ENCODE results near the gene LCLAT1.

The LCLAT1 gene

DNA sequence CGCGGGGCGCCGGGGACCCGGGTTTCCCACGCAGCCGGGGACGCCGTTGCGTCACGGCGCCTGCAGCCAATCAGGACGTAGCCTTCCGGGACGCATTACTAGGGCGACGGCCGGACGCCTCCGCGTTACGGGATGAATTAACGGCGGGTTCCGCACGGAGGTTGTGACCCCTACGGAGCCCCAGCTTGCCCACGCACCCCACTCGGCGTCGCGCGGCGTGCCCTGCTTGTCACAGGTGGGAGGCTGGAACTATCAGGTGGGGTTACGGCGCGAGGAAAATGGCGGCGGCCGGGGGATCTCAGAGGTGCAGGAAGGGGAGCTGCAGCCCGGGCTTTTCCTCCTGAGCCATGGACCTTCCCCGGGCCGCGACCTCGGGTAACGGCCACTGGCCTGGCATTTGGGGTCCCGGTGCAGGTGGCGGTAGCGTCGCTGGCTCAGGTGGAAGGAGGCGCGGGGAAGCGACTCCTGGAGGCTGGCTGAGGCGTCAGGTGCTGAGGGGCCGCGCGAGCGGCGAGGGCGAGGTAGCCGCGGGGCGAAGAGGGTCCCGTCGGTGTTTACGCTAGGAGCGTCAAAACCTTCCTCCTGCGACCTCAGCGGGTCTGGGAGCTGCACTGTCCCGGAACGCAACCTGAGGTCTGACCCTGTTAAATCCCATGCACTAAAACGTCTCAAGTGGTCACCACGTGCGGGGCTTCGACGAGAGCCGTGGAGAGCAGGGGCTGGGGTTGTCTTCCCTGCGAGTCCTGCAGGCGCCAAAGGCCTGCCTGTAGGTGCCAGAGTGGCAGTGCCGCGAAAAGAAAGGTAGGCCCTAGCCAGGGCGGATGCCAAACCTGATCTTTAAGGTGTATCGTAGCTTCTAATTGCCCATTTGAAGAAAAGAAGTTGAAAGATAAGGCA, at the start of gene LCLAT1:
Gene LCLAT1 (plus strand): TSS at position 98 of the 897 bp plus-strand sequence. CDS start 78,345 bp downstream, outside the sequence.
- peak; percentile 74 to 82 for DNase-seq (ENCODE audit: low read depth in 1 of 2, low spot score in 1 of 2)

DNA sequence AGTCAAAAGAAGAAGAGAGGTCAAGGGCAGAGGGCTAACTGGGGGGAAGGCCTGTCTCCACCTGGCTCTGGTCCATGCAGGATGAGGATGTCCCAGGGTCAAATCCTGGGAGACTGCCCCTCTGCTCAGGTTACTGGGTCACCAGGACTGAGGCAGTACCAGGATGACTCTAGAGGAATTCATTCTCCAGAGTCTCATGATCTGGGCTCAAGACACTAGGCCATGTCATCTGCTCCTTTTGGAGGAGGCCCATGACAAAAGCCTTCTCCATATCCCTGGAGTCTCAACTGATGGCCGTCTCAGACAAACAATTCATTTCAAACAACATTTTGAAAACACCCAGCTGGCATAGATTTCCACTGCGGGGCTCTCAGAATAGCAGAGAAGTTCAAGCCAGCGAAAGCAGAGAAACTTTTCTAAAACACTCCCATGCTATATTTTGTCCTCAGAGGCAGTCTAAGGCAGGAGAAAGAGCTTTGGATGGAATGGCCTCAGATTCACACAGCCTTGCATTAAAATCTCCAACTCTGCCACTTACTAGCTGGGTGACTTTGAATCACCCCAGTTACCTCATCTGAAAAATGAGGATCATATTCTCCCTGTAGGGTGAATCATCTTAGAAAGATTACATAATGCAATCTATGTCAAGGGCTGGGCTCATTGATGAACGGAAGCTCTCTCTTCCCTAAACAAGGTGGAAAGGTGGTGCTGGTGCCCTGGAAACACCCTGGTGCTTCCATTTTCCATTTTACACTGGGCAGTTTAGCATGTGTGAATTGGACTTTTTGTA, 48.8 kb upstream of the LCLAT1 start:
- DNase-seq (ENCODE audit: low read depth in 1 of 2, low spot score in 1 of 2): no peak

DNA sequence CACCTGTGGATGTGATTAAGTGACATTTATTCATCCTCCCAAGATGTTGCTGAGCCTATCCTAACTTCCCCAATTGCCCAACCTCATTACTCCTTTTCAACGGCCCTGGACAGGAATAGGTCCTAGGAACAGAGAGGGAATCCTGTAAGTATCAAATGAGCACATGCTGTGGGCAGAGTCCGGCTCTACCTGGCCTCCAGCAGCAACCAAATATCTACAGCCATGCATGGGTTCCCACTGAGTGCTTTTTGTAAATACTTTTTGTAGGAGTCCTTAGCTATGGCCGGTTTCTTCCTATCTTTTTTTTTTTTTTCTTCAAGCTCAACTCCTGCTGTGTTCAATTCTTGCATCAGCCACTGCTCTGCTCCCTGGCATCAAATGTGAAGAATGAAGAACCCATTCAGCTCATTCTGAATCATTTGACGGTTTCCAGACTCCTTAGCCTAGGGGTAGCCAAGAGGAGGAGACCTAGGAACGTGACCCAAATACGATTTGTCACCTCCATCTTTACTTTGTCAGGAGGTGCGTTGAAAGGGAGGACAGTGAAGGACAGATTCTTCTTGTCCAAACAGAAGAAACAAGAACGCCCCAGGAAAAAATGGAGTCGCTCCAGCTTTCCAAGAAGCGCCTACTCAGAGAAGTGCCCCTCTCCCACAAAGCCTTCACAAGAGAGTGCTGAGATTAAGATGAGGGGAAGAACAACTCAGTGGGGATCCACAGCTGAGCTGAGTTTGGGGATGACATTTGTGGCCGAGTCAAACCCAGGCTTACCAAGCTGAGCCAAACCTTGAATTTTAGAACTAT, 46.7 kb upstream of the LCLAT1 start:
- no peak for DNase-seq (ENCODE audit: low read depth in 1 of 2, low spot score in 1 of 2)

DNA sequence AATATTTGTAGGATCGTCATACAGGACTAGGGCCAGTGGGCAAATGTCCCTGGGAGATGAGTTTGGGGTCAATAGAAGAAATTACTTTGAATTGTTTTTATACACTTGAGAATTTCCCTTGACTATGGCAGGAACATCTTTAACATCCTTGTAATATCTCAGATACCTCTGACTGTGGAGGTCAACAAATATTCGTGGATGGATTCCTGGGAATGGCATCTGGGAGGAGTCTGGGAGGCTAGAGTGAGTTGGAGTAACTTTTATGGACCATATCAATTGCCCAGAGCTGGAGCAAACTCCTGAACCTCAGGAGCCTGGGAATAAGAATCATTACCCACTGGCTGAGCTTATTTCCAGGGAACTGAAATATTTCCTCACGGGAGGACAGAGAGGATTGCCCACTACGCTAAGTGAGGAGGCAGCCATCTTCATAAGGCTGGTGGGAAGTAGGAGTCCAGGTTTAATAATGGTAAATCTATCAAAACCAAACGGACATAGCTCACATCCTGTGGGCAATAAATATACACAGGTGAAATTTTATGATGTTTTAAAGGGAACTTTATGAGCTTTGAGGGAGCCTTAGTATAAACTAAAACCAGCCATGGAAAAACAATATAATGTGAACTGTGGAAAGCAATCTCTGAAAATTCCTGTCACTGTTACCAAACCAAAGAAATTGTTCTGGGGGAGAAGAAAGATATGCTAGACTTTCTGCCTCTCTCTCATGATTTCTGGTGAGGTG, 44.4 kb upstream of the LCLAT1 start:
- DNase-seq (ENCODE audit: low read depth in 1 of 2, low spot score in 1 of 2): no peak

DNA sequence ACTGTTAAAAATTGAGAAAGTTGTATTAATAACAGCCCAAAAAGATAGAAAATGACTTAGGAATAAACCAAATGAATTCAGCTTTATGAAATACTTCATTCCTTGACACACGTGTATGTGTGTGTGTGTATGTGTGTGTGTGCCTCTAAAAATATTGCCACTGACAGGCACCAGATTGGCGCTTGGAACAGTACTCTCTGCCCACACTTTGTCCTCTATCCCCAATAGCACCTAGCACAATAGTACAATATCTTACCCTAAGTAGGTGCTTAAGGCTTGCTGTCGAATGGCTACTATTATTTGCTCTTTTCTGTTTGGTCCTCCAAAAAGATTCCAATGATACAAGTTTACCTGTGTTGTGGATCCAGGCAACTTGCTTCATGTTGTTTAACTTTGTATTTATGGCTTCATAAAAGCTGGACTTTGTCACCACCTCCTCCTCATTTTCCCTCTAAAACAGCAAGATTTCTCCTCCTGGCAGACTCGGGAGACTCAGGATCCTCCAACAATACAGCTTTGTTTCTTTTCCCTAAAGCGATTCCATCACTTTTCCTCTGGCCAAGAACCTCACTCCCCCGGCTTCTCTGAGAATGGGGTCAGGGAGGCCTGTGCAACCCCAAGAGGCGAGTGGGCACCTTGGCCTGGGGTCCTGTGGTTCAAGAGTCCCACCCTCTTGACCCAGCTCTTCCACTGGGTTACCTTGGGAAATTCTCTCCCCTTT, 43.3 kb upstream of the LCLAT1 start:
- DNase-seq (ENCODE audit: low read depth in 1 of 2, low spot score in 1 of 2): no peak

DNA sequence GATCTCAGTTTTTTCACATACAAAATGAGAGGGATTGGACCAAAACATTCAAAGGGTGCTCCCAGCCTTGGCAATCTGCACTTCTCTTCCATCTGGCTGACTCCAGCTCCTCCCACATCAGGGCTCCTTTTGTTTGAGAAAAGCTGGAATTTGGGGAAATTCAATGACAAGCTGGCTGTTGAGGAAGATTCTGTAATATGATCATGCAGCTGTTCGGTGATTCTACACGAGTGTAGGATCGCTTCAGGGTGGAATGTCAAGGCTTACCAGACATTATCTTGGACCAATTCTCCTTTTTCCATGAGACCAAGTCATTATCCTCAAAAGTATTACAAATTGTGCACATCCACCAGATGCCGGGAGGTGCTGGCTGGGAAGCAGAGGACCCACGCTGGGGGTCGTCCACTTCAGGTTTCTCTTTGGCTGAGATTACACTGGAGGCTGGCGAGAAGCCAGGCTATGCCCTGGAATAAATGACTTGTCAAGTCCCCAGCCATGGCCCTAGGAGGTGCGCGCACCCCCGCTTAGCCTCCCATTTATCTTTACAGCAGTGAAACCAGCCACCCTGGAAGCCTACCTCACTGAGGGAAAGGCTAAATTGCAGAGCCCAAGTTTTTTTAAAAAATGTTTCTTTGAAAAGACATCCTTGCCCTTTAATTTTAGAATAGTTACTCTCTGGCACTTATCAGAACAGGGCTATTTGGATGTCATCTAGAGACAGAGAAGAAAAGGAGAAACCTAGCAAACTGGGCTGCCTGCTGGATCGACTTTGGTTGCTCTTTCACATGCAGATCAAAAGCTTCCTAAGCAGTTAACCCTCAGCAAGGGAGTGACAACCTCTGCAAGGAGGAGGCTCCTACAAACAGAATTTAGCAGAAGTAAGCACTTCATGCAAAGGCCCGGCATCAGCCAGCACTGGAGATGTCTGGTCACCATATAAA, 42.5 kb upstream of the LCLAT1 start:
- DNase-seq (ENCODE audit: low read depth in 1 of 2, low spot score in 1 of 2): no peak

DNA sequence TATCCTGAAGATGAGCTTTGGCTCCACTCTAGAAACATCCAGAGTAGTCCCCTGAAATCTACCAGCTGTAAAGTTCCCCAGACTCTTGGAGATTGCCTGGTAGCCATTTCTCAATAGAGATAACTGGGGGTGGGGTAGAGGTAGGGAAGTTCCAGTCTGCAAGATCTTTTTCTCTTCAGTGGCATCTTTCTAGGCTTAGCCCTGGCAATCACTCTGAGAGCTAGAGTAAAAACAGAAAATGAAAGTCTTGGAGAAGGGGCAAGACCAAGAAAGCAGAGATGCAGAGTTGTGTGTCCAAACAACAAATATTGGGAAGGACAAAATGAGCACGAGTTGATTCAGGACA, 41.8 kb upstream of the LCLAT1 start:
- DNase-seq (ENCODE audit: low read depth in 1 of 2, low spot score in 1 of 2): no peak

DNA sequence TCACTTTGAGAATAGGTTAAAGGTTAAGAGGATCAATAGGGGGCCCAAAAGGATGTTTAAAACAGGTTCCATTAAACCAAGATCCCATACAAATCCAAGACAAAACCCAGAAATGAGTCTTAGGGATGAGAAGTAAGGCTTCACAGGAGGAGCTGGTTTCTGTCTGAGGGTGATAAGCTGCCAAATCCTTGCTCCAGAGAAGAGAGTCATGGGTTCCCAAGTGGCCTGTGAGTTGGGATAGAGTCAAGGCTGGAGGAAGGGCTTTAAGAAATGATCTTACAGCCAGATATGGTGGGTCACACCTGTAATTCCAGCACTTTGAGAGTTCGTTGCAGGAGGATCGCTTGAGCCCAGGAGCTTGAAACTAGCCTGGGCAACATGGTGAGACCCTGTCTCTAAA, 40.2 kb upstream of the LCLAT1 start:
- no peak for DNase-seq (ENCODE audit: low read depth in 1 of 2, low spot score in 1 of 2)

DNA sequence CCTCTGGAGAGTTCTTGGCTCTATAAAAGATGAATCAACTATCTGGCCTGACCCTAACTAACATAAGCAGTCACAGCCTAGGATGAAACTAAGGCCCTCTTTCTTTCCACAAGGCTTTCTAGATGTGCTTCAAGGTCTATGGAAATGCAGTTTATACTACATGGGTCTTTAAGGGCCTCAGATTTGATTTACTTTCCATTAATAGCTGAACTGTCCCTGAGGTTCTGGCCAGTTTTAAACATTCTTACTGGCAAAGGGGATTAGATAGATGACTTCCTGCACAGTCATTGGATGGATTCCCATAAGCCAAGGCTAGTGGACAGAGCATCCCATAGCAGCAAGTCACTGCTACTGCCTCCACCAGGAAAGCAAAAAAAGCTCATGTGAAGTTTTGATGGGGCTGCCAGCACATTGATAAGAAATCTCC, 38.1 kb upstream of the LCLAT1 start:
- no peak for DNase-seq (ENCODE audit: low read depth in 1 of 2, low spot score in 1 of 2)

DNA sequence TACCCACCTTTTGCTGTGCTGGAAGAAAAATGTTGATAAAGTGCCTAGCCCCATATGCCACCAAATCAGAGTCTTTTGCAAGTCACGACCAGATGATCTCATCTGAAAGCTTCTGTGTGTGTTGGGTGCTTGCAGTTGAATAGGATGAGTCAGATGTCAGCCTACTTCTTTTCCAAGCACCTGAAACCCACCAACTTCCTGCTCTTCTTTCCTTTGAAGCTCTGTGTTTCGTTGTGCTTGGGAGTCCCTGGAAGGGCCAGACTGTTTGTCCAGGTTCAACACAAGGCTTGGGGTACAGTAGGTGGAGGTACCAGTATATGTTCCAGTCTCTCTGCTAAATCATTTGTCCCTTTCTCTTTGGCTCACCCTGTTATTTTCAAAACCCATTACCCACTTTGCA, 36.8 kb upstream of the LCLAT1 start:
- peak; percentile 5 to 20 for DNase-seq (ENCODE audit: low read depth in 1 of 2, low spot score in 1 of 2)

DNA sequence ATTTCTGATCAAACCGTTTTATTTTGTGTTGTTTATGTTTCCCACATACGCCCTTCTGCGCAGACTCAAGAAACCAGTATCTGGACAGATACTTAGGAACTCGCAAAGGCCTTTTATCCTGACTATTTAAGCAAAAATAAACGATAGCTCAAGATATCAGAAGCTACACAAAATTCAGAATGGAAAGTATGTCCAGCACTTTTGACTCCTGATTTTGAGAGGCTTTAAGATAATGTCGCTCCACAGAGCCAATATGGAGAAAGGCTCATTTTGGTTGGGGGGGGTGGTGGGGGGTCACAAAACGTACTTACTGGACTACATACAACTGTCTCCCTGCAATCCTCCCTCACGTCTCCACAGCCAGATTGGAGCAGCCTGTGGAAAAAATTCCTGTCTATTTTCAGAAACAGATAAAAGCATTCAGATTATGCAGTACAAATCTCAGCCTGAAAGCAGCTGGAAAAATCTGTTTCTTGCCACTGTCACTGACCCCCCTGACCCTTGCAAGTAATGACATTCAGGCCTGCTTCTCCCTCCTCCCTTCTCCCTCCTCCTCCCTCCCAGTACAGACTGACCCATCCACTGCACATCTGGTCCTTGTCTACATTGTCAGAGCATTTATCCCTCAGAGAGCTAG, 34.9 kb upstream of the LCLAT1 start:
- no peak for DNase-seq (ENCODE audit: low read depth in 1 of 2, low spot score in 1 of 2)

DNA sequence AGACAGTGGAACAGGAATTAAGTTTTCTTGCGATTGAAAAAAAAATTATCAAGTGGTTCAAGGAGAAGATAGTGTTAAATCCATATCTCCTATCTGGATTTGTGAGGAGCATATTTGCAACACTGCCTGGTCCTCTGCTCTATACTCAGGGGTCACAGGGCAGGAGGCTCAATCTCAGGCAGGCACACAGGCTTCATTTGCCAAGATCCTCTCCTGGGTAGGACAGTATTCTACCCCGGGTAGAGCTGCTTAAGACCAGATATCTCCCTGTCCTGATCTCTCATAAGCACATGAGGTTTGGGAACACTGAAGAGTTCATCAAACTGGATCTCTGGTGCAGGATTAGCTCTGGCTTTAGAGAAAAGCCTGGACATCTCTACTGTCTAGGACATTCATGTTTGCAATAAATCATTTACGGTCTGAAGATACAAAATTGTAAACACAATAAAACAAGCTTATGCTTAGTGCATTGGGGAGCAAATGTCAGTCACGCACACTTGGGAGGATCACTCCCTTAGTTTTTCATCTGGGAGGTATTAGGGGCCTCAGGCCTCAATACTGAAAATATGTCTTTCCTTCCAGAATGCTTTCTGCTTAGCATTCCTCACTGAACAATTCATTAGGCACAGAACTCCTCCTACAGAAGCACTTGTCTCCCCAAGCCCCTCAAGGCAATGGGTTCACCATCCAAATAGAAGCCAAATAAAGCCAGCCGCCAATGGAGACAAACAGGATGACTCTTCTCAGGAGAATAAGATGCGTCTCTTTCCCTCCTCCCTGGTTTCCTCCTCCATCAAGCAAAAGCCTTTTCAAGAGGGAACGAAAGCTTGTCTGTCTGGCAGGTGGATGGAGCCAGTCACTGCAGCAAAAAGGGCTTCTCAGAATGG, 34.1 kb upstream of the LCLAT1 start:
- no peak for DNase-seq (ENCODE audit: low read depth in 1 of 2, low spot score in 1 of 2)

DNA sequence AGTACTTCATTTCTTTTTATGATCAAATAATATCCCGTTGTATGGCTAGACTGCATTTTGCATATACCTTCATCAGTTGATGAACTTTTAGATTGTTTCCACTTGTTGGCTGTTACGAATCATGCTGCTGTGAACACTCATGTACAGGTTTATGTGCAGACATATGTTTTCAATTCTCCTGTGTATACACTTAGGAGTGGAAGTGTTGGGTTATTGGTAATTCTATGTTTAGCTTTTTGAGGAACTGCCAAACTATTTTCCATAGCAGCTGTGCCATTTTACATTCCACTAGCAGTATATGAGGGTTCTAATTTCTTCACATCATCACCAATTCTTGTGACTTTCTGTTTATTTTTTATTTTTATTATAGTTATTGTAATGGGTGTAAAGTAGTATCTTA, 32.1 kb upstream of the LCLAT1 start:
- no peak for DNase-seq (ENCODE audit: low read depth in 1 of 2, low spot score in 1 of 2)

DNA sequence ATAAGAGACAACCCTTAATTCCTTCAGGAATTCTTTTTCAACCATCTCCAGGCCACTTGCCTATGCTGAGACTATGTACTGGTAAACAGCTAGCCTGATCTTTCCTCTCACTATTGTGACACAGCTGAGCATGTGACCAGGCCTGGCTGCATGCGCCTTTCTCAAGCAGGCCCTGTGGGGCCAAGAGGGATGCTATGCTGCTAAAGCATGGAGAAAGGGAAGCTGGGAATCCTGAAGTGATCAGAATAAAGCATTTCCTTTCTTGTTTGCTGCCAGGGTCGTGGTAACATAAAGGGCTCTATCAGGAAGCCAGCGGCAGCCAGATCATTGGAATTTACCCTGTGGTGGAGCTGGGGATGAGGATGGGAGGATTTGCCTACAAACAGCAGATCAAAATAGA, 29.8 kb upstream of the LCLAT1 start:
- no peak for DNase-seq (ENCODE audit: low read depth in 1 of 2, low spot score in 1 of 2)

DNA sequence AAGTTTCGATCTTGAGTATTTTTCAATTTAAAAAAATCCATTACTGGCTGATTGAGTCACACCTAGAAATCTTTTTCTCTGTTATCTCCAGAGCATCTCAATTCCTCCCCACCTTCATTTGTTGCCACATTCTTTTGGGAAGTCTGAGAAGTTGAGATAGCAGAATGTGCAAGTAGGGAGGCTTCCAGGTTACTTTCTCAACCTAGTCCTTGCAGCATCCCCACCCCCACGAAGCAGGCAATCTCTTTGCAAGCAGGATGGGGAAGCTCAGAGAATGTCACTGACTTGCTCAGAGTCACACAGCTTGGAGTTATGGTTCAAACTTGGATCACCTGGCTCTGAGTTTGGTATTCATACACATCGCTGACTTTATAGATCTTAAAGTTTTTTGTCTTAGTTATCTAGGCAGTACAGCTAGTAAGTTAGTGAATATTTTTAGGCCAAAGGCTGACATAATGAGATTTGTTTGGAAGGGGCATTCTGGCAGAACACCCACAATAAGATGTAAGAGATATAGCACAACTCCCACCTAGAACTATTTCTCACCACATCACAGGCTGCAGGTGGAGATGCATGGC, 25.9 kb upstream of the LCLAT1 start:
- no peak for DNase-seq (ENCODE audit: low read depth in 1 of 2, low spot score in 1 of 2)

DNA sequence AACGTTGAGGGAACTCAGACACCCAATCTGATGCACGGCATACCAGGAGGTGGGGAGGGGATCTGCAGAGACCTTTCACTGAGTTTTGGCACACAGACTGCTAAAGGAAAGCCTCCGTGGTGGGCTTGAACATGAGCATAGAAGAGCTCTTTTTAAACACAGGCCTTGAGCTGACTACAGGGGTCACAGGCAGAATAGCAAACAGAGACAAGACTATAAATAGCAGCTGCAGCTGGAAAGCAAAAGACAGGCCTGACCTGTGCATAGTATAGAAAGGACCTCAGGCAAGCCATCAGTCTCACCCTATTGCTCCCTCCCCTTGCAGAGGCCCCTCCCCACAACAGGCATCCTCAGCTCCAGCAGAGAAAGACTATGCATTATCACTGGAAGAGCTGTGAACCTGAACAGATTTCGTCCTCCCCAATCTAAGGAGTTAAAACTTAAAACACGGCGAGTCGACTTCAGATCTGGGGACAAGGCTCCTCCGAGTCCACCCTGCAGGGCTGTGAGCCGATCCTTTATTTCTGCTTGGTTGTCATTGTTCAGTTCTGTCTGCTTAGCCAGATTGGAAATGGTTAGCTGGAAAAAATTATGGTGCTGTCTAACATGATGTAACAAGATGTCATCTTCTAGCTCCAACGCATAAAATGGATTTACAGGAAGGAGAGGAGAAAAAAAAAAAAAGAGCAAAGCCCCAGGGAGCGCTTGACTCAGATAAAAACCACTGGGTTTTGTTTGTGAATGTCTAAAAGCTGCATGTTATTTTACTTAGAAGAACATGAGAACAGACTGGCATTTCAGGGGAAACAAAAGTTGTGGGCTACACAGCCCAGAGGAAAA, 25.2 kb upstream of the LCLAT1 start:
- DNase-seq (ENCODE audit: low read depth in 1 of 2, low spot score in 1 of 2): peak; percentile 4 to 21
